ENCODE data around the gene ITPR2.
A peak's percentile ranks its signal among the peaks of the same experiment; 100 is the strongest.

Gene ITPR2

GRCh38 chr12:26507613-26508012 lies 325.4 kb downstream of the ITPR2 start:
- TF ChIP-seq SPI1 (IDR thresholded peaks at IDR 0.05; ENCODE audit: low read depth, low read length) = no peak
- FAIRE-seq = no peak

GRCh38 chr12:26499979-26500640 lies 332.9 kb downstream of the ITPR2 start:
- no peak for TF ChIP-seq POU2F2 (IDR thresholded peaks at IDR 0.05; ENCODE audit: low read depth, low read length)
- no peak for TF ChIP-seq POLR2AphosphoS5 (IDR thresholded peaks at IDR 0.05; ENCODE audit: low read depth, low read length)
- TF ChIP-seq SPI1 (IDR thresholded peaks at IDR 0.05; ENCODE audit: low read depth, low read length) = no peak
- no peak for TF ChIP-seq TAF1 (IDR thresholded peaks at IDR 0.05; ENCODE audit: low read depth, low read length)
- no peak for TF ChIP-seq POLR2A (IDR thresholded peaks at IDR 0.05; ENCODE audit: low read depth, low read length)
- TF ChIP-seq PAX5 (IDR thresholded peaks at IDR 0.05; ENCODE audit: insufficient read depth, low read length, severe bottlenecking) = no peak
- FAIRE-seq = no peak
- DNase-seq (ENCODE audit: insufficient read length, low spot score) = no peak

More at GRCh38 chr12:26507613-26508012, 325.4 kb downstream of the ITPR2 start:
- no peak for DNase-seq (ENCODE audit: insufficient read length, low spot score)

GRCh38 chr12:26496170-26496569 lies 336.8 kb downstream of the ITPR2 start:
- DNase-seq (ENCODE audit: insufficient read length, low spot score) = no peak
- TF ChIP-seq SPI1 (IDR thresholded peaks at IDR 0.05; ENCODE audit: low read depth, low read length) = no peak
- TF ChIP-seq POLR2A (IDR thresholded peaks at IDR 0.05; ENCODE audit: low read depth, low read length) = no peak
- FAIRE-seq = no peak

DNA sequence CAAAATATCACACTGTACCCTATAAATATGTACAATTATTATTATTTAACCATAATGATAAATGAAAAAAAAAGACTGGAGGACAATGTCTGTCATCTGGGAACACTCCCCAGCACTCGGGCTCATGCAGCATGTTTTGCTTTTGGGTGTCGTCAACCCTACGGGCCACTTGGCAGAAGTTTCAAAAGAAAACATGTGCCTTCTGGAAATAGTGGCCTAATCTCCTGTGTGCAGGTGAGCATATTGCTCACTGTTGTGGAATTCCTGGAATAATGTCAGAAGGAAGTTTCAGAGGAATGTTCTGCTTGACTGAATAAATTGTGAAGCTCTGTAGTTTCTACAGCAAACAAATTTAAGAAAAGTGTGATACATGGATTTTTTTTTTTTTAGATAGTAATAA lies 339.3 kb downstream of the ITPR2 start:
- DNase-seq (ENCODE audit: insufficient read length, low spot score) (no peak), FAIRE-seq (no peak)
- no peak for TF ChIP-seq SPI1 (IDR thresholded peaks at IDR 0.05; ENCODE audit: low read depth, low read length)
- no peak for TF ChIP-seq TAF1 (IDR thresholded peaks at IDR 0.05; ENCODE audit: low read depth, low read length)

GRCh38 chr12:26492406-26492805 lies 340.6 kb downstream of the ITPR2 start:
- DNase-seq (ENCODE audit: insufficient read length, low spot score) (no peak), FAIRE-seq (no peak)
- TF ChIP-seq POLR2AphosphoS5 (IDR thresholded peaks at IDR 0.05; ENCODE audit: low read depth, low read length) = no peak
- no peak for TF ChIP-seq SPI1 (IDR thresholded peaks at IDR 0.05; ENCODE audit: low read depth, low read length)
- no peak for TF ChIP-seq TAF1 (IDR thresholded peaks at IDR 0.05; ENCODE audit: low read depth, low read length)
- no peak for TF ChIP-seq POLR2A (IDR thresholded peaks at IDR 0.05; ENCODE audit: low read depth, low read length)
- TF ChIP-seq POU2F2 (IDR thresholded peaks at IDR 0.05; ENCODE audit: low read depth, low read length) = no peak
- no peak for TF ChIP-seq PAX5 (IDR thresholded peaks at IDR 0.05; ENCODE audit: insufficient read depth, low read length, severe bottlenecking)

DNA sequence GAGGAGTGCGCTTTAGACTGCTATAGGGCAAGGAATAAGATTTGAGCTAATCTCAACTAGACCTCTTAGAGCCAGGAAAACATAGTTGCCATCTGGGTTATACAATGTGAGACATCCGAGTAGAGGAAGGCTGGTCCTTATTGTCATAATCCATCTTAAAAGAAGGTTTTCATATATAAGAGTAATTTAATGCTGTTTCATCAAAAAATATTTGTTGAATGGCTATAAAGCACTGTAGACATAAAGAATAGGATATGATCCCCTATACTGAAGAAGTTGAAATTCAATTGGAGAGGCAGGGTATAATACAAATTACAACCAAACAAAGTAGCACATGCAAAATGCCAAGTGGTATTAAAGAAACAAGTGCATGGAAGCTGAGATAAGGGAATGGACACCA lies 343.1 kb downstream of the ITPR2 start:
- no peak for TF ChIP-seq POLR2AphosphoS5 (IDR thresholded peaks at IDR 0.05; ENCODE audit: low read depth, low read length)
- TF ChIP-seq PAX5 (IDR thresholded peaks at IDR 0.05; ENCODE audit: insufficient read depth, low read length, severe bottlenecking) = no peak
- TF ChIP-seq TAF1 (IDR thresholded peaks at IDR 0.05; ENCODE audit: low read depth, low read length) = no peak
- no peak for TF ChIP-seq POLR2A (IDR thresholded peaks at IDR 0.05; ENCODE audit: low read depth, low read length)
- TF ChIP-seq SPI1 (IDR thresholded peaks at IDR 0.05; ENCODE audit: low read depth, low read length) = no peak
- TF ChIP-seq POU2F2 (IDR thresholded peaks at IDR 0.05; ENCODE audit: low read depth, low read length) = no peak
- FAIRE-seq (no peak), DNase-seq (ENCODE audit: insufficient read length, low spot score) (no peak)

GRCh38 chr12:26488351-26488750 lies 344.6 kb downstream of the ITPR2 start:
- TF ChIP-seq POU2F2 (IDR thresholded peaks at IDR 0.05; ENCODE audit: low read depth, low read length) (no peak), PAX5 (IDR thresholded peaks at IDR 0.05; ENCODE audit: insufficient read depth, low read length, severe bottlenecking) (no peak), POLR2A (IDR thresholded peaks at IDR 0.05; ENCODE audit: low read depth, low read length) (no peak), TAF1 (IDR thresholded peaks at IDR 0.05; ENCODE audit: low read depth, low read length) (no peak), POLR2AphosphoS5 (IDR thresholded peaks at IDR 0.05; ENCODE audit: low read depth, low read length) (no peak), SPI1 (IDR thresholded peaks at IDR 0.05; ENCODE audit: low read depth, low read length) (no peak)
- DNase-seq (ENCODE audit: insufficient read length, low spot score) (no peak), FAIRE-seq (no peak)

DNA sequence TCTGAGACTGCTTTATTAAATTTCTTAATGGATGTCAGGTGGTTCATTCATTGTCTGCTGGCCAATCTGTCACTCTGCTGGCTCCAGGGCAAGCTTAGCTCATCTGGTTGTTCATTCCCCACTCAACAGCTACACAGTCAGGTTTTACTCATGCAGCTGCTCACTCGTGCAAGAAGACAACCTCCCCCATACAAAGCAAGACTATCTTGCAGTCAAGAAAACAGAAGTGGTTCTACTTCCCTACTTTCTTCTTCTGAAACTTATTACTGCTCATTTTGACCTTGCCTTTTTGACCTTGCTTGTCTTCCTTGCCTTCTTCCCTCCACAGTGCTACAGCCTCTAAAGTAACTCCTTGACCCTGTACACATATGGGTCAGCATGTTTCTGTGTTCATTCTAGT lies 359.7 kb downstream of the ITPR2 start:
- no peak for TF ChIP-seq POLR2AphosphoS5 (IDR thresholded peaks at IDR 0.05; ENCODE audit: low read depth, low read length)
- no peak for TF ChIP-seq TAF1 (IDR thresholded peaks at IDR 0.05; ENCODE audit: low read depth, low read length)
- TF ChIP-seq POU2F2 (IDR thresholded peaks at IDR 0.05; ENCODE audit: low read depth, low read length) = peak; percentile 75
- peak; percentile 88 for TF ChIP-seq PAX5 (IDR thresholded peaks at IDR 0.05; ENCODE audit: insufficient read depth, low read length, severe bottlenecking)
- no peak for TF ChIP-seq POLR2A (IDR thresholded peaks at IDR 0.05; ENCODE audit: low read depth, low read length)
- peak; percentile 95 for TF ChIP-seq SPI1 (IDR thresholded peaks at IDR 0.05; ENCODE audit: low read depth, low read length)
- DNase-seq (ENCODE audit: insufficient read length, low spot score) (peak; percentile 48), FAIRE-seq (peak; percentile 99)

- no peak for TF ChIP-seq PAX5 (IDR thresholded peaks at IDR 0.05; ENCODE audit: insufficient read depth, low read length, severe bottlenecking)
- TF ChIP-seq TAF1 (IDR thresholded peaks at IDR 0.05; ENCODE audit: low read depth, low read length) = no peak
- TF ChIP-seq POLR2A (IDR thresholded peaks at IDR 0.05; ENCODE audit: low read depth, low read length) = no peak
- peak; percentile 86 for TF ChIP-seq SPI1 (IDR thresholded peaks at IDR 0.05; ENCODE audit: low read depth, low read length)
- TF ChIP-seq POU2F2 (IDR thresholded peaks at IDR 0.05; ENCODE audit: low read depth, low read length) = 0 out of 2 replicates have a peak, but pooled peaks have one; percentile 17
- TF ChIP-seq POLR2AphosphoS5 (IDR thresholded peaks at IDR 0.05; ENCODE audit: low read depth, low read length) = no peak
- FAIRE-seq = peak; percentile 90
- DNase-seq (ENCODE audit: insufficient read length, low spot score) = peak; percentile 16
Measured at GRCh38 chr12:26471560-26471959, 361.4 kb downstream of the ITPR2 start.

GRCh38 chr12:26469421-26470180 lies 363.4 kb downstream of the ITPR2 start:
- FAIRE-seq (no peak), DNase-seq (ENCODE audit: insufficient read length, low spot score) (no peak)
- TF ChIP-seq POLR2A (IDR thresholded peaks at IDR 0.05; ENCODE audit: low read depth, low read length) = no peak
- no peak for TF ChIP-seq TAF1 (IDR thresholded peaks at IDR 0.05; ENCODE audit: low read depth, low read length)
- TF ChIP-seq POU2F2 (IDR thresholded peaks at IDR 0.05; ENCODE audit: low read depth, low read length) = no peak
- no peak for TF ChIP-seq PAX5 (IDR thresholded peaks at IDR 0.05; ENCODE audit: insufficient read depth, low read length, severe bottlenecking)
- no peak for TF ChIP-seq POLR2AphosphoS5 (IDR thresholded peaks at IDR 0.05; ENCODE audit: low read depth, low read length)
- no peak for TF ChIP-seq SPI1 (IDR thresholded peaks at IDR 0.05; ENCODE audit: low read depth, low read length)

Measured in GM12891 (cell line).